Stimulated activated memory B cell treated with anti-CD40 and anti-IgM and Interleukin-4, amounts not matched to agents 10 μg/mL and 1 μg/mL and 100 μg/mL, for 72 hours (primary cell): ENCODE results near the gene GLTP.

Experiments used
- ATAC-seq: fragments of 150-1000 bp; cut with Tn5 transposase; 2 replicates; pipeline ENCODE4 v1.10.0; 2021
- H3K27ac Mint-ChIP-seq: one replicate; pipeline ENCODE4 v1.8.0; 2022; ENCODE audit warnings: mild to moderate bottlenecking, mixed read lengths
- H3K27me3 Mint-ChIP-seq: one replicate; pipeline ENCODE4 v1.8.0; 2022; ENCODE audit warnings: mixed read lengths
- H3K36me3 Mint-ChIP-seq: one replicate; pipeline ENCODE4 v1.8.0; 2022; ENCODE audit warnings: mixed read lengths
- H3K4me1 Mint-ChIP-seq: one replicate; pipeline ENCODE4 v1.8.0; 2022; ENCODE audit warnings: mixed read lengths
- H3K4me3 Mint-ChIP-seq: one replicate; pipeline ENCODE4 v1.8.0; 2022; ENCODE audit warnings: mild to moderate bottlenecking, moderate library complexity, mixed read lengths
- H3K9me3 Mint-ChIP-seq: one replicate; pipeline ENCODE4 v1.8.0; 2022; ENCODE audit warnings: mixed read lengths

The GLTP gene

GRCh38 chr12:109830718-109831117 lies 49.6 kb downstream of the GLTP start:
- peaks cover 6% of the 10 kb centered on the region for H3K4me1 Mint-ChIP-seq
- H3K9me3 Mint-ChIP-seq, result no peaks in the 10 kb centered on the region
- H3K4me3 Mint-ChIP-seq, result no peak overlapping the region
- no peak overlapping the region for H3K27ac Mint-ChIP-seq
- H3K27me3 Mint-ChIP-seq, result peaks cover 75% of the 10 kb centered on the region
- no peak for ATAC-seq
- H3K36me3 Mint-ChIP-seq, result no peaks in the 10 kb centered on the region

GRCh38 chr12:109830267-109830666 lies 50.1 kb downstream of the GLTP start:
- peaks cover 6% of the 10 kb centered on the region for H3K4me1 Mint-ChIP-seq

GRCh38 chr12:109829667-109830066 lies 50.7 kb downstream of the GLTP start:
- ATAC-seq, result no peak
- Mint-ChIP-seq H3K27me3 (peaks cover 64% of the 10 kb centered on the region), H3K4me3 (no peak overlapping the region), H3K4me1 (peaks cover 6% of the 10 kb centered on the region), H3K36me3 (no peaks in the 10 kb centered on the region), H3K27ac (no peak overlapping the region), H3K9me3 (no peaks in the 10 kb centered on the region)

More at GRCh38 chr12:109830267-109830666, 50.1 kb downstream of the GLTP start:
- H3K4me3 Mint-ChIP-seq, result no peak overlapping the region
- H3K27me3 Mint-ChIP-seq, result peaks cover 70% of the 10 kb centered on the region
- no peaks in the 10 kb centered on the region for H3K36me3 Mint-ChIP-seq
- no peak for ATAC-seq
- H3K9me3 Mint-ChIP-seq, result no peaks in the 10 kb centered on the region
- no peak overlapping the region for H3K27ac Mint-ChIP-seq

- H3K4me1 Mint-ChIP-seq, result peaks cover 6% of the 10 kb centered on the region
- H3K27me3 Mint-ChIP-seq, result peaks cover 57% of the 10 kb centered on the region
- H3K36me3 Mint-ChIP-seq, result no peaks in the 10 kb centered on the region
- ATAC-seq, result no peak
- H3K9me3 Mint-ChIP-seq, result no peaks in the 10 kb centered on the region
- no peak overlapping the region for H3K4me3 Mint-ChIP-seq
- H3K27ac Mint-ChIP-seq, result no peak overlapping the region
These were observed 51.4 kb downstream of the GLTP start for GRCh38 chr12:109828754-109829511.

GRCh38 chr12:109827566-109828550 lies 52.5 kb downstream of the GLTP start:
- Mint-ChIP-seq H3K4me1 (no peaks in the 10 kb centered on the region), H3K27ac (no peak overlapping the region), H3K9me3 (no peaks in the 10 kb centered on the region), H3K36me3 (no peaks in the 10 kb centered on the region), H3K27me3 (peaks cover 49% of the 10 kb centered on the region), H3K4me3 (no peak overlapping the region)
- ATAC-seq, result no peak

- no peaks in the 10 kb centered on the region for H3K36me3 Mint-ChIP-seq
- H3K27me3 Mint-ChIP-seq, result peaks cover 43% of the 10 kb centered on the region
- H3K4me1 Mint-ChIP-seq, result no peaks in the 10 kb centered on the region
- no peak overlapping the region for H3K4me3 Mint-ChIP-seq
- H3K27ac Mint-ChIP-seq, result no peak overlapping the region
- H3K9me3 Mint-ChIP-seq, result no peaks in the 10 kb centered on the region
- no peak for ATAC-seq
These were observed 53.3 kb downstream of the GLTP start for GRCh38 chr12:109827080-109827479.

- Mint-ChIP-seq H3K27ac (no peak overlapping the region), H3K36me3 (no peaks in the 10 kb centered on the region), H3K4me3 (no peak overlapping the region), H3K27me3 (peaks cover 39% of the 10 kb centered on the region), H3K9me3 (no peaks in the 10 kb centered on the region), H3K4me1 (no peaks in the 10 kb centered on the region)
- ATAC-seq, result no peak
These were observed 55.6 kb downstream of the GLTP start for GRCh38 chr12:109824731-109825130.

GRCh38 chr12:109822951-109823411 lies 57.4 kb downstream of the GLTP start:
- H3K27me3 Mint-ChIP-seq, result peaks cover 39% of the 10 kb centered on the region
- H3K4me1 Mint-ChIP-seq, result no peaks in the 10 kb centered on the region
- no peak overlapping the region for H3K27ac Mint-ChIP-seq
- ATAC-seq, result no peak
- H3K36me3 Mint-ChIP-seq, result no peaks in the 10 kb centered on the region
- H3K9me3 Mint-ChIP-seq, result no peaks in the 10 kb centered on the region
- no peak overlapping the region for H3K4me3 Mint-ChIP-seq

GRCh38 chr12:109822416-109822815 lies 57.9 kb downstream of the GLTP start:
- no peak overlapping the region for H3K4me3 Mint-ChIP-seq
- no peak overlapping the region for H3K27ac Mint-ChIP-seq
- ATAC-seq, result no peak
- no peaks in the 10 kb centered on the region for H3K4me1 Mint-ChIP-seq
- no peaks in the 10 kb centered on the region for H3K36me3 Mint-ChIP-seq
- H3K27me3 Mint-ChIP-seq, result peaks cover 33% of the 10 kb centered on the region
- H3K9me3 Mint-ChIP-seq, result no peaks in the 10 kb centered on the region

- Mint-ChIP-seq H3K4me1 (no peaks in the 10 kb centered on the region), H3K27ac (no peak overlapping the region), H3K9me3 (no peaks in the 10 kb centered on the region), H3K27me3 (peaks cover 29% of the 10 kb centered on the region), H3K36me3 (no peaks in the 10 kb centered on the region), H3K4me3 (no peak overlapping the region)
- no peak for ATAC-seq
These were observed 58.4 kb downstream of the GLTP start for GRCh38 chr12:109821968-109822367.

GRCh38 chr12:109820816-109821381 lies 59.4 kb downstream of the GLTP start:
- no peak for ATAC-seq
- Mint-ChIP-seq H3K27ac (no peak overlapping the region), H3K4me3 (no peak overlapping the region), H3K27me3 (peaks cover 22% of the 10 kb centered on the region), H3K9me3 (no peaks in the 10 kb centered on the region), H3K36me3 (no peaks in the 10 kb centered on the region), H3K4me1 (no peaks in the 10 kb centered on the region)

GRCh38 chr12:109818905-109819500 lies 61.3 kb downstream of the GLTP start:
- H3K27me3 Mint-ChIP-seq, result peaks cover 22% of the 10 kb centered on the region
- H3K4me3 Mint-ChIP-seq, result no peak overlapping the region
- no peaks in the 10 kb centered on the region for H3K36me3 Mint-ChIP-seq
- H3K9me3 Mint-ChIP-seq, result no peaks in the 10 kb centered on the region
- no peak for ATAC-seq
- no peaks in the 10 kb centered on the region for H3K4me1 Mint-ChIP-seq
- H3K27ac Mint-ChIP-seq, result no peak overlapping the region

GRCh38 chr12:109818253-109818652 lies 62.1 kb downstream of the GLTP start:
- no peaks in the 10 kb centered on the region for H3K36me3 Mint-ChIP-seq
- no peak for ATAC-seq
- H3K9me3 Mint-ChIP-seq, result no peaks in the 10 kb centered on the region
- no peak overlapping the region for H3K27ac Mint-ChIP-seq
- no peaks in the 10 kb centered on the region for H3K4me1 Mint-ChIP-seq
- no peak overlapping the region for H3K4me3 Mint-ChIP-seq
- peaks cover 22% of the 10 kb centered on the region for H3K27me3 Mint-ChIP-seq

- Mint-ChIP-seq H3K4me1 (no peaks in the 10 kb centered on the region), H3K27me3 (peaks cover 22% of the 10 kb centered on the region), H3K36me3 (no peaks in the 10 kb centered on the region), H3K9me3 (no peaks in the 10 kb centered on the region), H3K27ac (no peak overlapping the region), H3K4me3 (no peak overlapping the region)
- no peak for ATAC-seq
These were observed 62.6 kb downstream of the GLTP start for GRCh38 chr12:109817627-109818231.

- H3K9me3 Mint-ChIP-seq, result no peaks in the 10 kb centered on the region
- H3K4me3 Mint-ChIP-seq, result no peak overlapping the region
- no peak overlapping the region for H3K27ac Mint-ChIP-seq
- ATAC-seq, result no peak
- H3K27me3 Mint-ChIP-seq, result peaks cover 19% of the 10 kb centered on the region
- no peaks in the 10 kb centered on the region for H3K4me1 Mint-ChIP-seq
- H3K36me3 Mint-ChIP-seq, result no peaks in the 10 kb centered on the region
These were observed 63.5 kb downstream of the GLTP start for GRCh38 chr12:109816870-109817269.
